ENCODE data around the gene PCDHGB7. TPM values are rescaled to one million over a fixed set of nuclear protein-coding genes. Genes with fewer than 3 reads are reported as not detected.
"Not testable (repeated sequence)": the region's sequence is repeated elsewhere in the genome, so short reads cannot be mapped to it uniquely, and the experiment has no call there.

PCDHGB7 gene
- total RNA-seq, 1 donor from 2014 or later: 10.6 TPM

- FAIRE-seq: no peak
- DNase-seq (ENCODE audit: low spot score in 2 of 2): no peak
Measured at GRCh38 chr5:141422742-141423291, 5.3 kb downstream of the PCDHGB7 start.

DNA sequence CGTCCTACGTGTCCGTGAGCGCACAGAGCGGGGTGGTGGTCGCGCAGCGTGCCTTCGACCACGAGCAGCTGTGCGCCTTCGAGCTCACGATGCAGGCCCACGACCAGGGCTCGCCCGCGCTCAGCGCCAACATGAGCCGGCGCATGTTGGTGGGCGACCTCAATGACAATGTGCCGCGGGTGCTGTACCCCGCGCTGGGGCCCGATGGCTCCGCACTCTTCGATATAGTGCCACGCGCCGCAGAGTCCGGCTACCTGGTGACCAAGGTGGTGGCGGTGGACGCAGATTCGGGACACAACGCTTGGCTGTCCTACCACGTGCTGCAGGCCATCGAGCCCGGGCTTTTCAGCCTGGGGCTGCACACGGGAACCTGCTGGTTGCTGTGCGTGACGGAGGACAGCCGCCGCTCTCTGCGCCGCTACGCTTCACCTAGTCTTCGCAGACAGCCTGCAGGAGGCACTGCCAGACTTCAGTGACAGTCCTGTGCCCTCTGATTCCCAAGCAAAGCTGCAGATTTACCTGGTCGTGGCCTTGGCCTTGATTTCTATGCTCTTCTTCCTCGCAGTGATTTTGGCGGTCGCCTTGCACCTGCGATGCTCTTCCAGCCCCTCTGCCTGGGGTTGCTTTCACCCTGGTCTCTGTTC is 10.4 kb downstream of the PCDHGB7 start:
- FAIRE-seq (no peak), DNase-seq (ENCODE audit: low spot score in 2 of 2) (no peak)

DNA sequence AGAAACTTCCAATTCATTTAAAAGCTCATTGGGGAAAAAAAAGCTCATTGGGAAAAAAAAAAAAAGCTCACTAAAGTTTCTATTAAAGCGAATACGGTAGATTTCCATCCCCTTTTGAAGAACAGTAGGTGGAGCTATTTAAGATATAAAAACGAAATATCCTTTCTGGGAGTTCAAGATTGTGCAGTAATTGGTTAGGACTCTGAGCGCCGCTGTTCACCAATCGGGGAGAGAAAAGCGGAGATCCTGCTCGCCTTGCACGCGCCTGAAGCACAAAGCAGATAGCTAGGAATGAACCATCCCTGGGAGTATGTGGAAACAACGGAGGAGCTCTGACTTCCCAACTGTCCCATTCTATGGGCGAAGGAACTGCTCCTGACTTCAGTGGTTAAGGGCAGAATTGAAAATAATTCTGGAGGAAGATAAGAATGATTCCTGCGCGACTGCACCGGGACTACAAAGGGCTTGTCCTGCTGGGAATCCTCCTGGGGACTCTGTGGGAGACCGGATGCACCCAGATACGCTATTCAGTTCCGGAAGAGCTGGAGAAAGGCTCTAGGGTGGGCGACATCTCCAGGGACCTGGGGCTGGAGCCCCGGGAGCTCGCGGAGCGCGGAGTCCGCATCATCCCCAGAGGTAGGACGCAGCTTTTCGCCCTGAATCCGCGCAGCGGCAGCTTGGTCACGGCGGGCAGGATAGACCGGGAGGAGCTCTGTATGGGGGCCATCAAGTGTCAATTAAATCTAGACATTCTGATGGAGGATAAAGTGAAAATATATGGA is 13.0 kb downstream of the PCDHGB7 start, which contains the start of gene PCDHGA12:
Gene PCDHGA12, plus strand, starts transcription at position 176 of the 782 bp plus-strand sequence. Its CDS starts 253 bp downstream, at position 429.
- peak; percentile 48 to 68 for DNase-seq (ENCODE audit: low spot score in 2 of 2)
- FAIRE-seq: no peak

DNA sequence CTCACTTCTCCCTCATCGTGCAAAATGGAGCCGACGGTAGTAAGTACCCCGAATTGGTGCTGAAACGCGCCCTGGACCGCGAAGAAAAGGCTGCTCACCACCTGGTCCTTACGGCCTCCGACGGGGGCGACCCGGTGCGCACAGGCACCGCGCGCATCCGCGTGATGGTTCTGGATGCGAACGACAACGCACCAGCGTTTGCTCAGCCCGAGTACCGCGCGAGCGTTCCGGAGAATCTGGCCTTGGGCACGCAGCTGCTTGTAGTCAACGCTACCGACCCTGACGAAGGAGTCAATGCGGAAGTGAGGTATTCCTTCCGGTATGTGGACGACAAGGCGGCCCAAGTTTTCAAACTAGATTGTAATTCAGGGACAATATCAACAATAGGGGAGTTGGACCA is 13.8 kb downstream of the PCDHGB7 start:
- no peak for FAIRE-seq
- peak in 1 of 2 donors; percentile 23 for DNase-seq (ENCODE audit: low spot score in 2 of 2)

DNA sequence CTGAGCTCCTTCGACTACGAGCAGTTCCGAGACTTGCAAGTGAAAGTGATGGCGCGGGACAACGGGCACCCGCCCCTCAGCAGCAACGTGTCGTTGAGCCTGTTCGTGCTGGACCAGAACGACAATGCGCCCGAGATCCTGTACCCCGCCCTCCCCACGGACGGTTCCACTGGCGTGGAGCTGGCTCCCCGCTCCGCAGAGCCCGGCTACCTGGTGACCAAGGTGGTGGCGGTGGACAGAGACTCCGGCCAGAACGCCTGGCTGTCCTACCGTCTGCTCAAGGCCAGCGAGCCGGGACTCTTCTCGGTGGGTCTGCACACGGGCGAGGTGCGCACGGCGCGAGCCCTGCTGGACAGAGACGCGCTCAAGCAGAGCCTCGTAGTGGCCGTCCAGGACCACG is 14.8 kb downstream of the PCDHGB7 start:
- not testable (repeated sequence) for DNase-seq (ENCODE audit: low spot score in 2 of 2); FAIRE-seq

DNA sequence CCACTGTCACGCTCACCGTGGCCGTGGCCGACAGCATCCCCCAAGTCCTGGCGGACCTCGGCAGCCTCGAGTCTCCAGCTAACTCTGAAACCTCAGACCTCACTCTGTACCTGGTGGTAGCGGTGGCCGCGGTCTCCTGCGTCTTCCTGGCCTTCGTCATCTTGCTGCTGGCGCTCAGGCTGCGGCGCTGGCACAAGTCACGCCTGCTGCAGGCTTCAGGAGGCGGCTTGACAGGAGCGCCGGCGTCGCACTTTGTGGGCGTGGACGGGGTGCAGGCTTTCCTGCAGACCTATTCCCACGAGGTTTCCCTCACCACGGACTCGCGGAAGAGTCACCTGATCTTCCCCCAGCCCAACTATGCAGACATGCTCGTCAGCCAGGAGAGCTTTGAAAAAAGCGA is 15.2 kb downstream of the PCDHGB7 start:
- not testable (repeated sequence) for DNase-seq (ENCODE audit: low spot score in 2 of 2); FAIRE-seq

DNA sequence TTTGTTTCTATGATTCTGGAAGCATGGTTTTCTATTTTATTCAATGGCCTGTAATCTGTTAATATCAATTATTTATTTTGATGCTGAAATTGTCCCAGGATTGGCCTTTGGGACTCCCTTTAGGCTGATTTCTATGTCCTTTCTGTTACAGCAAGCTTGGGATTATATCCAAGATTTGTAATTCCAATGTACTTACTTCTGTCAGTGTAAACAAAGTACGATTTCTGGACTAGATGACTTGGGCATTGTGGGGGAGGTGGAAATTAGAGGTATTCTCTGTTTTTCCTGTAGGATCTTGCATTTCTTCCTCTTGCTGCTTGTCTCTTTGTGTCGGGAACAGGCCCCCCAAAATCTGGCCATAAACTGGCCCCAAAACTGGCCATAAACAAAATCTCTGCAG is 16.5 kb downstream of the PCDHGB7 start:
- DNase-seq (ENCODE audit: low spot score in 2 of 2) (no peak), FAIRE-seq (no peak)

DNA sequence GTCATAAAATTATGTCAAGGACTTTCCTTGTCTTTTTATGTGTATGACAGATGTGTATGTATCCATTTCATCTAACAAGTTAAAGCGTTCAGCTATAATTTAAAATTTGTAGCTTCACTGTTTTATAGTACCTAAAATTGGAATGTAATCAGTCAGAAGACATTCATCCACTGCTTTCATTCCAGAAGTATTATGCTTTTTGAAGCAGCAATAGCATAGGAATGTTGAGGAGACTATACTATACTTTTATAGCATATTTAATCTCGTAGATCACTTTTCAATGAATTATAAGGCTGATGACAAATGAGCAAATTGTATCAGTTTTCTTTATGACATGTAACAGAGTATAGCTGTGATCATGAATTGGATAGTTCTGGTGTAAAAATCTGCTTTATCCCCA is 19.7 kb downstream of the PCDHGB7 start:
- DNase-seq (ENCODE audit: low spot score in 2 of 2) (no peak), FAIRE-seq (no peak)

DNA sequence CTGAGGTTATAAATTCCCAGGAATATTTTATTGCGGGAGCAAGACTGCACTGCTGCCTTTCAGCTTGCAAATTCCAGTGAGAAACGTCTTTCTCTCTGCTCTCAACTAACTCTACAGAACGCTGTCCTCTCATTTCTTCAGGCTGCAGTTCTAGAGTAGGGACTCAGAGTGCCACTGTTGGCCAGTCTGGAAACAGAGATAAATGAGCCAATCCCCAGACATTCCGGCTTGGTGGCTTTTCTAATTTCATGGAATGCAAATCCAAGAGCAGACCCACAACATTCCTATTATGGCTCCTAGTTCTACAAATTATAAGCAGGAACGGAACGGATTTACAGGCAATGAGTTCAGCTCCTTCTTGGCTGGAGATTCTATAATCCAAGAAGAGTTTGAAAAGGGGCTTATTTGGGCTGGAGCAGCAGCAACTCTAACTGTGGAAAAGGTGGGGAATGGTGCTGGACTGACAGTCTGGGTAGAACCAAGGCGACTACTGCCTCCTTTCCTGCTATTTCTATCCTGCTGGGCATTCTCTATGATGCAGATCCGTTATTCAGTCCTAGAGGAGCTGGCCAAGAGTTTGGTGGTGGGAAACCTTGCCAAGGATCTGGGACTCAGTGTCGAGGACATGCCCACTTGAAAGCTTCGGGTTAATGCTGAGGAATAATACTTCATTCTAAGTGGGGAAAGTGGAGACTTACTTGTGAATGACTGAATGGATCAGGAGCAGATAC is 22.1 kb downstream of the PCDHGB7 start:
- FAIRE-seq (no peak), DNase-seq (ENCODE audit: low spot score in 2 of 2) (no peak)

GRCh38 chr5:141440341-141440740 is 22.9 kb downstream of the PCDHGB7 start:
- DNase-seq (ENCODE audit: low spot score in 2 of 2) (no peak), FAIRE-seq (no peak)

DNA sequence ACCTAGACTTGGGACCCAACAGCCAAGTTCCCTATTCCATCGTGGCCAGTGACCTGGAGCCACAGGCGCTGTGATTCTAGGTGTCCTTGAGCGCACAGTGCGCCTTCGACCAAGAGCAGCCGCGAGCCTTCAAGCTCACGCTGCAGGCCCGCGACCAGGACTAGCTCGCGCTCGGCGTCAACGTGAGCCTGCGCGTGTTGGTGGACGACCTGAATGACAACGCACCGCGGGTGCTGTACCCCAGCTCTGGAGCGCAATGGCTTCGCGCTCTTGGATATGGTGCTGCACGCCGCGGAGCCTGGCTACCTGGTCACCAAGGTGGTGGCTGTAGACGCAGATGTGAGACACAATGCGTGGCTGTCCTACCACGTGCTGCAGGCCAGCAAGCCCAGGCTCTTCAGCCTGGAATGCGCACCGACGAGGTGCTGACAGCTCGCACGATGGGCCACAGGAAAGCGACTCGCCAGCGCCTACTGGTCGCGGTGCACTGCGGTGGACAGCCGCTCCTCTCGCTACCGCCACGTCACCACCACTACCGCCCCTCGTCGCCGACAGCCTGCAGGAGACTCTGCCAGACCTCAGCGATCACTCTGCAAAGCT is 24.2 kb downstream of the PCDHGB7 start:
- no peak for DNase-seq (ENCODE audit: low spot score in 2 of 2)
- no peak for FAIRE-seq

DNA sequence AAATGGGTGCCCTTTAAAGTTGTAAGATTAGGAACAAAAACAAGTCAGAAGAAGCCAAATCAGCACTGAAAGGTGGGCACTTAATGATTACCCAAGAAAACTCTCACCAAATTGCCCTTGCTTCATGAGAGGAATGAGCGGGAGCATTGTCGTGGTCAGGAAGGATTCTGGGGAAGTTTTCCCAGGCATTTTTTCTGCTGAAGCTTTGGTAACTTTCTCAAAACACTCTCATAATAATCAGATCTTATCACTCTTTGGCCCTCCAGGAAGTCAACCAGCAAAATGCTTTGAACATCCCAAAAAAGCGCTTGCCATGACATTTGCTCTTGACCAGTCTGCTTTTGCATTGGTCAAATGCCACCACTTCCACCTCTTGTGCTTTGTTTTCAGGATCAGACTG is 47.9 kb downstream of the PCDHGB7 start:
- DNase-seq (ENCODE audit: low spot score in 2 of 2): no peak
- no peak for FAIRE-seq

Other genes with a start within 250 kb of the PCDHGB7 start
- gene PCDHB7, start 245.0 kb upstream of the PCDHGB7 start, total RNA-seq: 9.8 TPM
- gene PCDHB8, start 239.9 kb upstream of the PCDHGB7 start, total RNA-seq: 7.7 TPM
- gene PCDHB16, start 235.3 kb upstream of the PCDHGB7 start, total RNA-seq: 5.3 TPM
- gene PCDHB9, start 230.5 kb upstream of the PCDHGB7 start, total RNA-seq: 4.9 TPM
- gene PCDHB10, start 225.3 kb upstream of the PCDHGB7 start, total RNA-seq: 13.9 TPM
- 13.0 TPM for gene PCDHB11, start 218.1 kb upstream of the PCDHGB7 start, total RNA-seq
- gene PCDHB12, start 209.0 kb upstream of the PCDHGB7 start, total RNA-seq: 12.6 TPM
- gene PCDHB13, start 203.8 kb upstream of the PCDHGB7 start, total RNA-seq: 6.1 TPM
- gene PCDHB14, start 194.3 kb upstream of the PCDHGB7 start, total RNA-seq: 12.6 TPM
- gene PCDHB15, start 172.3 kb upstream of the PCDHGB7 start, total RNA-seq: 18.3 TPM
- not detected for gene SLC25A2, start 113.6 kb upstream of the PCDHGB7 start, total RNA-seq
- gene TAF7, start 96.9 kb upstream of the PCDHGB7 start, total RNA-seq: 119 TPM
- 3.3 TPM for gene PCDHGA1, start 87.2 kb upstream of the PCDHGB7 start, total RNA-seq
- gene PCDHGA2, start 78.9 kb upstream of the PCDHGB7 start, total RNA-seq: 4.5 TPM
- 4.1 TPM for gene PCDHGA3, start 73.8 kb upstream of the PCDHGB7 start, total RNA-seq
- gene PCDHGB1, start 67.6 kb upstream of the PCDHGB7 start, total RNA-seq: 6.1 TPM
- gene PCDHGA4, start 62.7 kb upstream of the PCDHGB7 start, total RNA-seq: 5.7 TPM
- 6.1 TPM for gene PCDHGB2, start 57.7 kb upstream of the PCDHGB7 start, total RNA-seq
- 5.7 TPM for gene PCDHGA5, start 53.5 kb upstream of the PCDHGB7 start, total RNA-seq
- 8.2 TPM for gene PCDHGB3, start 47.4 kb upstream of the PCDHGB7 start, total RNA-seq
- gene PCDHGA6, start 43.8 kb upstream of the PCDHGB7 start, total RNA-seq: 9.0 TPM
- 4.9 TPM for gene PCDHGA7, start 34.9 kb upstream of the PCDHGB7 start, total RNA-seq
- 8.6 TPM for gene PCDHGB4, start 30.0 kb upstream of the PCDHGB7 start, total RNA-seq
- 5.7 TPM for gene PCDHGA8, start 25.0 kb upstream of the PCDHGB7 start, total RNA-seq
- 13.0 TPM for gene PCDHGB5, start 19.7 kb upstream of the PCDHGB7 start, total RNA-seq
- gene PCDHGA9, start 14.9 kb upstream of the PCDHGB7 start, total RNA-seq: 6.9 TPM
- 9.8 TPM for gene PCDHGB6, start 9.7 kb upstream of the PCDHGB7 start, total RNA-seq
- gene PCDHGA10, start 4.7 kb upstream of the PCDHGB7 start, total RNA-seq: 9.8 TPM
- gene PCDHGA11, start 3.4 kb downstream of the PCDHGB7 start, total RNA-seq: 10.6 TPM
- 3.7 TPM for gene PCDHGA12, start 12.8 kb downstream of the PCDHGB7 start, total RNA-seq
- gene PCDHGC3, start 58.3 kb downstream of the PCDHGB7 start, total RNA-seq: 20.8 TPM
- 65.2 TPM for gene PCDHGC4, start 67.4 kb downstream of the PCDHGB7 start, total RNA-seq
- 4.9 TPM for gene PCDHGC5, start 71.4 kb downstream of the PCDHGB7 start, total RNA-seq
- gene DIAPH1, start 201.3 kb downstream of the PCDHGB7 start, total RNA-seq: 22.4 TPM
- gene HDAC3, start 219.2 kb downstream of the PCDHGB7 start, total RNA-seq: 44.8 TPM
- gene RELL2, start 219.3 kb downstream of the PCDHGB7 start, total RNA-seq: 7.3 TPM
- gene FCHSD1, start 233.7 kb downstream of the PCDHGB7 start, total RNA-seq: 0.82 TPM